GM18870 (cell line): ENCODE results near the gene ITPRID1.

Source experiments
- ATAC-seq: cut with Tn5 transposase; IDR thresholded peaks from one replicate; pipeline ENCODE4 v1.9.1; 2021; ENCODE audit warnings: moderate library complexity; ENCODE audit not compliant: unreplicated experiment

The ITPRID1 gene

DNA sequence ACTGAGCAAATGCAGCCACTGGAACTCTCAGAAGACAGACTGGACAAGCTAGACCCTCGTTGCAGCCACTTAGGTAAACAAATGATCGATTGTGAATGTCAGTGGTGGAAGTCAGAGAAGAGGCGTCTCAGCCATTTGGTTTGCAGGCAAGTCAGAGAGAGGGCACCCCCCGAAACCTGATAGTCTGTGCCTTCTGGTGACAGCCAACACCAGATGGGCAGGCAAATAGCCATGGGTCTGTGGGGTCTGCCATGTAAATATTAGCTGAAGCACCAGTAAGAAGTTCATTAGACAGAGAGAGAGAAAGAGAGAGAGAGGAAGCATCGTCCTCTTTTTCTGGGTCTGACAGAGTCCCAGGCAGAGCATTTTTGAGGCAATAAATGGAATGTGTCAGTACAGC, 178.6 kb downstream of the ITPRID1 start:
- no peak for ATAC-seq

DNA sequence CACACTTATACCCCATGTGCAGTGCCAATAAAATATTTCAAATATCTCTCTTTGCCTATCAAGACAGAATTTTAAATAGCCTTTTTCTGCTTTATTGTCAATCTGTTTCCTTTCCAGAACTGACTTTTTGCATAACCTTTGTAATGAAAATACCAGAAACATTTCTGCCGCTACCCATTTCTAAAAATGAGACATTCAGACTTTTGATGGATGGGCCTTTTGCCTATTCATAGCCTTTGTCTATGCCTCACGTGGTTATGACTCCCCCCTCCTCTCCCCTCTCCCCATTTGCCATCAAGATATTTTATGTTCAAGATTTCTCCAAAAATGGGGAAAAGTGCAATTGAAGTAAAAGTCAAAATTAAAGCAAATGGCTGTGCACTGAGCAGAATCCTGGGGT, 179.0 kb downstream of the ITPRID1 start:
- ATAC-seq = no peak

DNA sequence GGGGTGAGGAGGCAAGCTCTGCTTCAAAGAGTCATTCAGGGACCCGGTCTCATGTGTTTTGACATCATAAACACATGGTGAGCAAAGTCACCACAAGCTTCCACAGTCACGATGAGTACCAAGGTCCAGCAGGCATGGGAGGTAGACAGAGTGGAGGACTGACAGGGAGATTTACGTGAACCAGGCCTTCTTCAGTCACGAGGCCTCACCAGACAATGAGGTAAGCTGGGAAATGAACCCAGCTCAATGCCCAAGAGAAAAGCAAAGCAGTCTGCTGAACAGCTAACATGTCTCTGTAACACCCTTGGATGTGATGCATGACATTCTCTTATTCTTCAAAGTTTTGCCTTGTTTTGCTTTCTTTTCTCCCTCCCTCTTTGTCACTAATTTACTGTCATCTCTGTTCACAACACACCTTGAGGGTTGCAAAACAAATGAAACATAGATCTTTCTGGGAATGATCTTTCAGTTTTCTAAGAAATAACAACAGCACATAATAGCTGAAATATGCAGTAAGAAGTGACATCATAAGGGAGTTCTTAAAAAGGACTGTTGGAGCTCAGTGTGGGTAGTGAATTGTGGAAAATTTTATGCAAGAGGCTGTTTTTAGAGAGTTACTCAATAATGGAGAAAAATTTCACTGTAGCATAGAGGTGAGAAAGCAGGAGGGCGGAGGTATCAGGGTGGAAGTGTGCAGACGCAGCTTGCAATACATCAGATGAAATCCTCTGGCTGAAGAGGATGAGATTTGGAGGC, 182.1 kb downstream of the ITPRID1 start:
- no peak for ATAC-seq

DNA sequence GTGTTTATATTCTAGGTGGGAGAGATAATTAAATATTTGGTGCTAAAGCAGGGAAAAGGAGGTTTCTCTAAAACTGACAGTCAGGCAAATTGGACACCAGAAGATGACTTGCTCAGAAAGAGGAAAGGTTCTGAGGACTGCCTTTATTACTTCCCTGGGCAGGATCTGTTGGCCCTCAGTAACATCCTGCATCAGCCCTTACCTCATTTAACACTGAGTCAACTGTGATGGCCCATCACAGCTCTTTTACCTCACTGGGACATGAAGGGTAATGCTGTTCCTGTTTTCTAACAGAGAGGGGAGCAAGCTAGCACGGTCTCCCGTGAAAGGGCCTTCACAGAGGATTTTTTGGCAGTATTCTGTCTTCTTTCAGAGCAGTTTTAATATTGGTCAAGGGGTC, 185.2 kb downstream of the ITPRID1 start:
- no peak for ATAC-seq

DNA sequence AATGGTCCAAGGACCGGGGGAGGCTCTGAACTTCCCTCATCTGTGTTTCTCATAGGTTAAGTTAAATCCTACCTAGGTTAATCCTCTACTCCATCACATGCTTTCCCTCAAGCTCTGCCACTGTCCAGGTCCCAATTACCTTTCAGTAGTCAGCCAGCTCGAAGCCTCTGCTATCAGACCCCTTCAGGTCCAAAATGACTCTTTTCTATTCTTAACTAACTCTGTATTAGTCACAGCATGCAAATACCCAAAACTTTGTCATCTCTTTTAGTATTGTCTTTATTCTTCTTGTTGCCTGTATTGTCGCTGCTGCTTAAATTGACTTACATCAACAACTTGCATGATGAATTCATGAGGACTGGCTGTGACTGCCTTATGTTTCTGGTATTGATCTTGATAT, 188.5 kb downstream of the ITPRID1 start:
- no peak for ATAC-seq

DNA sequence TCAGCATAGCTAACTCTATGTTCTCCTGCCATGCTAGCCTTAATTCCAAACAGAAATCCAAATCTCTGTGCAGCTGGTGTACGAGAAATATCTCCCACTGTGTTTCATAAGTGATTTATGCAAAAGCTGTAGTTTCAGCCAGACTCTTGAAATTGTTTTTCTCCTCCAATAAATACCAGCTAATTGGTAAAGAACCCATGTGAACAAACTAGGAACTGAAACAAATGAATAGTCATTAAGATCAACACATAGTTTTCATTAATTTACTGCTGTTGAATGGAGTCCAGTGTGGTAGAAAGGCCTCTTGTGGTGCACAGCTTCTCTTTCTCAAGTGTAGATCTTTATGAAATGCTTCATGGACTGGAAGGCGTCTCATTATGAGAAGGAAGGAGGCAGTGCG, 191.5 kb downstream of the ITPRID1 start:
- ATAC-seq = no peak

DNA sequence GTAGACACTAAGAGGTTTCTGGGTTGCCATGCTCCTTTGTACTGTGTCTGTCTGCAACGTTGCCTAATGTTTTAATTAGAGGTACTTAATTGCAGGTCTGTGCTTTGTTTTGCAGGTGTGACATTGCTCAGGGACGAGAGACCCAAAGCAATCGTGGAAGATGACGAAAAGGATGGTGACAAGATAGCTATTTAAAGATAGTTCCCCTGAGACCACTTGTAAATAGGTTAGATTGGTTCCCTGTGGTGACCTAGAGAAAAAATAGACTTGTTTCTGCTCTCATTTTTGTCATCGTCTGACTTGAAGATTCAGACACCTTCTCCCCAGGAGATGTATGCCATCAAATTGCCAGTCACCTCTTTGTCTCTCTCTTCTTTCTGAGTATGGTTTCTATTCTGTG, 193.2 kb downstream of the ITPRID1 start:
- no peak for ATAC-seq
